Caki2 (cell line): ENCODE measurements around the gene ZNF778. TPM values are rescaled to one million over a fixed set of nuclear protein-coding genes. Genes with fewer than 3 reads are reported as not detected.
"Not testable (repeated sequence)": the region's sequence is repeated elsewhere in the genome, so short reads cannot be mapped to it uniquely, and the experiment has no call there.

Experiments
- DNase-seq: peaks from one replicate; pipeline ENCODE4 v3.0.0-alpha.2; 2015; ENCODE audit warnings: low read depth
- in situ Hi-C: cut with HindIII; loops from 2 replicates; pipeline ENCODE4 v1.10.0; 2016; ENCODE audit warnings: low sequenced_read_pairs, low pct_unique_long_range_greater_than_20kb, mixed read lengths
- total RNA-seq: library from RNA; depleted of rRNA; stranded (reverse); fragments of >200 nt; shearing (Covaris generic); gene quantifications from 2 replicates; pipeline ENCODE4 v1.2.3, GENCODE V29; 2014; ENCODE audit warnings: low replicate concordance

The ZNF778 gene
- total RNA-seq, 1 experiment from 2014 or later, result 8.7 TPM

GRCh38 chr16:89191033-89191900, 26.2 kb upstream of the ZNF778 start:
- in situ Hi-C loops, result no loop called here
- DNase-seq, result no peak

DNA sequence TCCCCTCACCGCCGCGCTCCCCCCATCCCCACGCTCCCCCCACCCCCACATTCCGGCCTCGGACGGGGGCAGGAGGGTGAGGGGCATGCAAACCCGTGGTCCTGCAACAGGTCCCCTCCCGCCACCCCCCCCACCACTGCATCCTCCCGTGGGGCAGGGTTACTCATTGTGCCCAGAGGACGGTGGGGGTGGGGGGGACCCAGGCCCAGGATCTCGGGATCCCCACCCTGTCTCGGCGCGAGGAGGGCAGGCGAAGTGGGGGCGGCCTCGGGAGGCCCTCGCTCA, 25.7 kb upstream of the ZNF778 start:
- no peak for DNase-seq
- in situ Hi-C loops, result no loop called here

GRCh38 chr16:89192186-89192955, 25.1 kb upstream of the ZNF778 start:
- peak; percentile 91 for DNase-seq
- in situ Hi-C loops, result not testable (repeated sequence)

DNA sequence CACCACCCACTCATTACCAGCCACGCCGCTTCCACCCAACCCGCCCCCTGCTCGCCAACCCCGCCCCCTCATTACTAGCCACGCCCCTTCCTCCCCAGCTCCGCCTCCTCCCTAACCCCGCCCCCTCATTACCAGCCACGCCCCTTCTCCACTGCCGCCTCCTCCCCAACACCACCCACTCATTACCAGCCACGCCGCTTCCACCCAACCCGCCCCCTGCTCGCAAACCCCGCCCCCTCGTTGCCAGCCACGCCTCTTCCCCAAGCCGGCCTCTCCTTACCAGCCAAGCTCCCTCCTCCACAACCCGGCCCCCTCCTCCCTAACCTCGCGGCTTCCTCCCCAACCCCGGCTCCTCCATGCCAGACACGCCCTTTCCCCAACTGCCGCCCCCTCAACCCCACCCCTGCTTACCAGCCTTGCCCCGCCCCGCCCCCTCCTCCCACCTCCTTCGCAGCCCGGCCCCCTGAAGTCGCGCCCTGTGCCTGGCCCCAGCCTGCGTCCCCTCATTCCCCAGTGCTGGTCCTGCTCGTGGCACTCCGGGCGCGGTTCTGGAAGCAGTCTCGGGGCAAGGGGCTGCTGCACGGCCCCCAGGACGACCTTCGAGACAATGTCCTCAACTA, 24.4 kb upstream of the ZNF778 start:
- peak; percentile 57 for DNase-seq
- in situ Hi-C loops, result no loop called here

GRCh38 chr16:89193576-89194293, 23.8 kb upstream of the ZNF778 start:
- in situ Hi-C loops, result no loop called here
- no peak for DNase-seq

GRCh38 chr16:89194340-89195311, 22.9 kb upstream of the ZNF778 start:
- no peak for DNase-seq
- in situ Hi-C loops, result no loop called here

DNA sequence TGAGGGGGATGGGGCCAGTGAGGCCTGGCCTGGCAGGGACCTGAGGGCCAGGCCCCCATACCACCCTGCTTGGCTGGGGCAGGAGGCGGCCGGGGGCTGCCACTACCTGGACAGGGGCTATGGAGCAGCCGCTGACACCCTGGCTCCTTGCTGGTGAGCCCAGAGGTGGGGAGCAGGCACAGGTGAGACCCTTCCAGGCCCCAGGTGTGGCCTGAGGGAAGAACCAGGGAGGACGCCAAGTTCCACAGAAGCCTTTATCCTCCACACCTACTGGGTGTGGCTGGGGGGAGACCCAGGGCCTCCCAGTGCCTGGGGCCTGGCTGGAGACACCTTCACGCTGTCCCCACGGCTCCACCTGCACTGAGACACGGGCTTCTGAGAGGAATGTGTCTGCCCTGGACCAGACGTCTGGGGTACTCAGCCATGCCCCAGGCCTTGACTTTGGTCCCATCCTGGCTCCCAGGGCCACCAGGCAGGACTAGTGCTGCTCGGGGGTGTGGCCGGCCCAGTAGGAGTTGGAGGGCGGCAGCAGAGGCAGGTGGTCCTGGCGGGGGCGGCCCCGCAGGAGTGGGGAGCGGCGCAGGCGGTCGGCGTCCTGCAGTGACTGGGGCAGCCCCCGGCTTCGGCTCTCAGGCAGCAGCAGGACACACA, 21.9 kb upstream of the ZNF778 start:
- DNase-seq, result no peak
- in situ Hi-C loops, result no loop called here

DNA sequence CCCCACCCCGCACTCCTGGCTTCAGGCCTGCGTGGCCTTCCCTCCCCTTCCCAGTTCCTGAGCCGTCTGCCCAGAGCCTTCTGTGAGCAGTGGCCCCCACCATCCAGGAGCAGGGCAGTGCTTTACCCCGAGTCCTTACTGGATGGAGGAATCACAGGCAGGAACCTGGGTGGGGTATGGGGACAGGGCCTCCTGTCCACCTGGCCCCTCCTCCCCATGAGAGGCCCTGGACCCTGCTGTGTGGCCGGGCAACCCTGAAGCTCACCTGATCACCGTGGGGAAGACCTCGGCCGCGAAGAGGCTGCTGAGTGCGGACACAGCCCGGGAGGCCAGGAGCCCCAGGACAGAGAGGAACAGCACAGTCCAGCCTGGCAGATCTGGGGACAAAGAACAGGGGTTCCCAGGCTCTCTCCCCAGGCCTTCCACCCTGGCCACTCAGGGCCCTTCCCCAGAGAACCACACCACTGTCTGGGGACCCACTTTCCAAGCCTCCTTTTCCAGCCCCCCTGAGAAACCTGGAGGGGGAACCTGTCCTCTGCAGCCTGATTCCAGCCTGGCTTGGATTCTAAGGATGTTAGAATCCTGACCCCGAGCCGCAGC, 20.4 kb upstream of the ZNF778 start:
- in situ Hi-C loops, result no loop called here
- DNase-seq, result no peak

DNA sequence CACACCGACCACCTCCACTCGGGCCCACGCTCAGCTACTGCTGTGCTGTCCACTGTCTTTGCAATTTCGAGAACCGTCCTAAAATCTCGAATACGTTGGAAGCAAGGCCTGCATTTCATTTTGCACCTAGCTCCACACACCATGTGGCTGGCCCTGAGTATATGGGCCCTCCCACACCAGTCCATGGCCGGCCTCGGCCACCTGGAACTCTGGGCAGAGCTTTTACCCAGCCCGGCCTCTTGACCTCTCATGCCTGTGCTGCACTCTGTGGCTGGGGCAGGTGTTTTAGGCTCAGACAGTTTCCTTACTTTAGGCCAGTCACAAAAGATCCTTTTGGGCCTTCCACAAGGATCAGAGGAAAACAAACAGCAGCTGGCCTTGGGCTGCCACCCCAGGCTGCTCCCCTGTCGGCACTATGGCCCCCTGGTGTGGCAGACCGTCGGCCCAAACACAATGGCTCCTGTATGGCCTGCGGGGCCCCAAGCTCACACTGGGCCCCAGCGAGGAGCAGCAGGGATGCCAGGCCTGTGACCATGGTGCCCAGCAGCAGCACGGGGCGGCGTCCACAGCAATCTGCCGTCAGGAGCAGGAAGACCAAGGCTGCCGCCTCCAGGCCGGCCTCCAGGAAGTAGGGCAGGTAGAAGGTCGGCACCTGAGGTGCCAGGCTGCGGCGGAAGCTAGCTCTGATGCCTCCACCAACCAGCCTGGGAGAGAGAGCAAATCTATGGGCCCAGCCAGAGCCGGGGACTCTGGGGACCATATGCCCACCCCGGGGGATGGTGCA, 19.7 kb upstream of the ZNF778 start:
- in situ Hi-C loops, result no loop called here
- no peak for DNase-seq

GRCh38 chr16:89198417-89199240, 18.9 kb upstream of the ZNF778 start:
- DNase-seq, result no peak
- in situ Hi-C loops, result no loop called here

GRCh38 chr16:89199241-89200123, 18.0 kb upstream of the ZNF778 start:
- in situ Hi-C loops, result no loop called here
- DNase-seq, result no peak

DNA sequence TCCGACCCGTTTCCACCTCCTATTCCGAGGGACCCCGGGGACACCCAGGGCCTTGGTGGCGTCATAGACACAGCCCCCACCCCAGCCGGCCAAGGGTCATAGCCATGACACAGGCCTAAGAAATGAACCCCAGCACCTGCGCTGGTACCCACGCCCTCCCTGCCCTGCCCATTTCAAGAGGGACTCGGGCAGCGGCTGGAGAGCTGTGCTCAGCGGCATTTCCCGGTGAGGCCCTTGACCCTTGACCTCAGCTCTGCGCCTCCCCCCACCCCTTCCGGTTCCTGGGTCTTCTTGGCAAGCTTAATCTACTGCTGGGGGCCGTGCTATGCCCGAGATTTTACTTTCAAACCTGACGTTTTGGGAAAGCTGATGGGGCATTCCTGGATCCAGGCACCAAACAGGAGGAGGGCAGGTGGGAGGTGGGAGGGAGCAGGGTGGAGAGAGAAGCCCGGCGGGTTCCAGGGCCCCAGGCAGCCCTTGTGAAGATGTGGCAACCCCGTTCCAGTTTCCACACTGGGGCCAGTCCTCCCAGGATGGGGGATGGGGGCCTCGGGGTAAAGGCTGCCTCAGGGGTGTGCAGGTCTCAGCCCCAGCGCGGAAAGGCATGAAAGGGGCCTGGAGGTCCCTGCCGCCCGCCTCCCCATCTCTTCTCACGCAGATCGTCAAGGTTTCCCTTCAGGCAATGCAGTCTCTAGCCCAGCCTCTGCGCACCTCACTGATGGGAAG, 17.2 kb upstream of the ZNF778 start, which contains the start of gene SLC22A31:
Gene SLC22A31 (minus strand): TSS at position 414 of the 726 bp plus-strand sequence. CDS start 36 bp downstream, at position 378.
- in situ Hi-C loops, result no loop called here

GRCh38 chr16:89200850-89201411, 16.6 kb upstream of the ZNF778 start:
- DNase-seq, result no peak
- in situ Hi-C loops, result no loop called here

More for the DNA sequence above, 17.2 kb upstream of the ZNF778 start, which contains the start of gene SLC22A31:
- DNase-seq, result no peak
